Retinal pigment epithelial cell (primary cell): ENCODE results near the gene ZNF780A.

Source experiments
- DNase-seq: peaks from one replicate; pipeline ENCODE4 v3.0.0-alpha.2; 2010; ENCODE audit warnings: low read depth
- H3K4me3 ChIP-seq: 2 replicates; pipeline ENCODE4 v1.5.1; 2011; ENCODE audit warnings: mild to moderate bottlenecking, low read length, control low read depth, moderate library complexity
- TF ChIP-seq, protein P1 (sequence below): conservative IDR thresholded peaks from 2 replicates; pipeline ENCODE4 v1.5.1; 2011; ENCODE audit warnings: low read depth, low read length, control low read depth, inconsistent platforms

Gene ZNF780A

DNA sequence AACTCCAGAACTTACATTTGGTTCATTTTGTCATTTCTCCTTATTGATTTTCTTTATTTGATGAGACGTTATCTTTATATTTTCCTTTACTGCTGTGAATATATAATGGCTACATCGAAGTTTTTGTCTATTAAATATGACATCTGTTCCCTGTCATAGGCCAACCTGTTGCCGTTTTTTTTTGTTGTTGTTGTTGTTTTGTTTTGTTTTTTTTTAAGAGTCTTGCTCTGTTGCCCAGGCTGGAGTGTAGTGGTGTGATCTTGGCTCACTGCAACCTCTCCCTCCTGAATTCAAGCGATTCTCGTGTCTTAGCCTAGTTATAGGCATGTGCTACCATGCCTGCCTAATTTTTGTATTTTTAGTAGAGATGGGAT is 64.2 kb downstream of the ZNF780A start:
- no peak overlapping the region for H3K4me3 ChIP-seq
- TF ChIP-seq, protein P1, sequence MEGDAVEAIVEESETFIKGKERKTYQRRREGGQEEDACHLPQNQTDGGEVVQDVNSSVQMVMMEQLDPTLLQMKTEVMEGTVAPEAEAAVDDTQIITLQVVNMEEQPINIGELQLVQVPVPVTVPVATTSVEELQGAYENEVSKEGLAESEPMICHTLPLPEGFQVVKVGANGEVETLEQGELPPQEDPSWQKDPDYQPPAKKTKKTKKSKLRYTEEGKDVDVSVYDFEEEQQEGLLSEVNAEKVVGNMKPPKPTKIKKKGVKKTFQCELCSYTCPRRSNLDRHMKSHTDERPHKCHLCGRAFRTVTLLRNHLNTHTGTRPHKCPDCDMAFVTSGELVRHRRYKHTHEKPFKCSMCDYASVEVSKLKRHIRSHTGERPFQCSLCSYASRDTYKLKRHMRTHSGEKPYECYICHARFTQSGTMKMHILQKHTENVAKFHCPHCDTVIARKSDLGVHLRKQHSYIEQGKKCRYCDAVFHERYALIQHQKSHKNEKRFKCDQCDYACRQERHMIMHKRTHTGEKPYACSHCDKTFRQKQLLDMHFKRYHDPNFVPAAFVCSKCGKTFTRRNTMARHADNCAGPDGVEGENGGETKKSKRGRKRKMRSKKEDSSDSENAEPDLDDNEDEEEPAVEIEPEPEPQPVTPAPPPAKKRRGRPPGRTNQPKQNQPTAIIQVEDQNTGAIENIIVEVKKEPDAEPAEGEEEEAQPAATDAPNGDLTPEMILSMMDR: no peak
- DNase-seq: no peak

DNA sequence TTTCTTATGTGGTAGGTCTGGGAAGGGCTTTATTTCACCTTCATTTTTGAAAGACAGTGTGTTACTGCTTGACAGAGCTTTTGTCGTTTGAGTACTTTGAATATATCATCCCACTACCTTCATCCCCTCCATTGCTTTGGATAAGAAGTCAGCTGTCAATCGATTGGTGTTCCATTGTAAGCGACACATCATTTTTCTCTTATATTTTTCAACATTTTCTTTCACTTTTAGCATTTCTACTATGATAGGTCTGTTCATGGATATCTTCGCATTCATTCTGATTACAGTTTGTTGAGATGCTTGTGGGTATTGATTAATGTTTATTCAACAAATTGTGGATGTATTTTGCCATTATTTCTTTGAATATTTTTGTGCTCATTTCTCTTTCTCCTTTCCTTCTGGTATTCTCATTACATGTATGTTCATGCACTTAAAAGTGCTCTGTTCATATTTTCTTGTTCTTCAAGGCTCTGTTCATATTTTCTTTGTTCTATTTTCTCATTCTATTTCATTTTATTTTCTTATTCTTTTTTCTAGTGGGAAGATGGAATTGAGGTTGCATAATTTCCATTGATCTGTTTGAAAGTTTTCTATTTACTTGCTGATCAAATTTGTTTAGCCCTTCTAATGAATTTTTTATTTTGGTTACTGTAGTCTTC is 64.7 kb downstream of the ZNF780A start:
- no peak overlapping the region for H3K4me3 ChIP-seq
- no peak for DNase-seq
- TF ChIP-seq, protein P1: no peak

DNA sequence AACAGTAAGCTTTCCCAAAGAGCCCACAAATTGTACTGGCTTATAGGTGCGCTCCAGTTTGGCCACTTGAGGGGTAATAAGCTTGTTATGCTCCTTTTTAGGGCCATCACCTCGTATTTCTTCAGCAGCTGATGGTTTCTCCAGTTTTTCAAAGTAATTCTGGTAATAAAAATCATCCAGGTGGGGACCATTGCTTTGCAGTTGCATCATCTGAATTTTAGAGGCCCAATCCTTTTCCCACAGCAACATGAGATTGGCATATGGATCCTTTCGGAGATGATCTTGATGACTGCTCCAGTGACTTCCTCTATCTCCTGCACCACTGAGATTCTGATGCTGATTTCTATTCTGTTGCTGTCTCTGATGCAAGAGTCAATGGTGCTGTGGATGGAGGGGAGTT is 66.8 kb downstream of the ZNF780A start:
- H3K4me3 ChIP-seq: no peak overlapping the region
- no peak for DNase-seq
- TF ChIP-seq, protein P1: no peak
